ENCODE results near the gene ST6GALNAC5. TPM values are rescaled to one million over a fixed set of nuclear protein-coding genes. Genes with fewer than 3 reads are reported as not detected.

The ST6GALNAC5 gene
- total RNA-seq, 1 donor from 2014 or later: 32.9 TPM

DNA sequence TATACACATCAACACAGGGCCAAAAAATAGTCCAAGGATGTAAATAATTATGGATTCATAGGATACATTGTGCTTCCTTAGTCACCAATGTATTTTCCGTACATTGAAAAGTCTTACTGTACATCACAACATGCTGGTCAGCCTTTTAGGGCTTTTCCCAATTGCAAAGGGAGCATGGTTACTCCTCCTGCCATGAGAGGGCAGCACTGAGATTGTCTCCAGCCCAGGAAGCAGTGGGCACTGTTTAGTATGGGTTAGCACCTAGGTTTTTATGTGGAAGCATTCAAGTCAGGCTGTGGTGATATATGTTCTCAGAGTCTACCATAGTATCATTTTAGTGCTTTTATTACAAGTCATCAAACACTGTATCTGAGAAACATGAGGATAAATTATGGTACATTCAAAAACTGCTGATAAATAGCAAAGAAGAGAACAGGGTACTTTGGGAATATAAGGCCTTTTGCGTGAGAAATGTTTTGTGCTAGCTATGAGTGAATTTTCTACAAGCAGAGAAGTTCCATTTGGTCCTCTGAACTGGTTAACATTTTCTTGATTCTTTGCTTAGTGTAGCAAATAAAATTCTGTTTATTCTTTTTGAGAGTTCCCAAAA, 34.0 kb downstream of the ST6GALNAC5 start:
- Histone ChIP-seq H3K36me3 (no peaks in the 10 kb centered on the region), H3K4me1 (no peaks in the 10 kb centered on the region), H3K27me3 (no peaks in the 10 kb centered on the region), H3K4me3 (no peak overlapping the region), H3K9me3 (no peaks in the 10 kb centered on the region), H3K27ac (no peak overlapping the region)
- TF ChIP-seq, protein P1, sequence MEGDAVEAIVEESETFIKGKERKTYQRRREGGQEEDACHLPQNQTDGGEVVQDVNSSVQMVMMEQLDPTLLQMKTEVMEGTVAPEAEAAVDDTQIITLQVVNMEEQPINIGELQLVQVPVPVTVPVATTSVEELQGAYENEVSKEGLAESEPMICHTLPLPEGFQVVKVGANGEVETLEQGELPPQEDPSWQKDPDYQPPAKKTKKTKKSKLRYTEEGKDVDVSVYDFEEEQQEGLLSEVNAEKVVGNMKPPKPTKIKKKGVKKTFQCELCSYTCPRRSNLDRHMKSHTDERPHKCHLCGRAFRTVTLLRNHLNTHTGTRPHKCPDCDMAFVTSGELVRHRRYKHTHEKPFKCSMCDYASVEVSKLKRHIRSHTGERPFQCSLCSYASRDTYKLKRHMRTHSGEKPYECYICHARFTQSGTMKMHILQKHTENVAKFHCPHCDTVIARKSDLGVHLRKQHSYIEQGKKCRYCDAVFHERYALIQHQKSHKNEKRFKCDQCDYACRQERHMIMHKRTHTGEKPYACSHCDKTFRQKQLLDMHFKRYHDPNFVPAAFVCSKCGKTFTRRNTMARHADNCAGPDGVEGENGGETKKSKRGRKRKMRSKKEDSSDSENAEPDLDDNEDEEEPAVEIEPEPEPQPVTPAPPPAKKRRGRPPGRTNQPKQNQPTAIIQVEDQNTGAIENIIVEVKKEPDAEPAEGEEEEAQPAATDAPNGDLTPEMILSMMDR (IDR thresholded peaks at IDR 0.05): peak in 1 of 3 experiments; percentile 20
- intact Hi-C loops (cut with DNase I): no loop called here
- DNase-seq (ENCODE audit: low spot score in 2 of 2): no peak

DNA sequence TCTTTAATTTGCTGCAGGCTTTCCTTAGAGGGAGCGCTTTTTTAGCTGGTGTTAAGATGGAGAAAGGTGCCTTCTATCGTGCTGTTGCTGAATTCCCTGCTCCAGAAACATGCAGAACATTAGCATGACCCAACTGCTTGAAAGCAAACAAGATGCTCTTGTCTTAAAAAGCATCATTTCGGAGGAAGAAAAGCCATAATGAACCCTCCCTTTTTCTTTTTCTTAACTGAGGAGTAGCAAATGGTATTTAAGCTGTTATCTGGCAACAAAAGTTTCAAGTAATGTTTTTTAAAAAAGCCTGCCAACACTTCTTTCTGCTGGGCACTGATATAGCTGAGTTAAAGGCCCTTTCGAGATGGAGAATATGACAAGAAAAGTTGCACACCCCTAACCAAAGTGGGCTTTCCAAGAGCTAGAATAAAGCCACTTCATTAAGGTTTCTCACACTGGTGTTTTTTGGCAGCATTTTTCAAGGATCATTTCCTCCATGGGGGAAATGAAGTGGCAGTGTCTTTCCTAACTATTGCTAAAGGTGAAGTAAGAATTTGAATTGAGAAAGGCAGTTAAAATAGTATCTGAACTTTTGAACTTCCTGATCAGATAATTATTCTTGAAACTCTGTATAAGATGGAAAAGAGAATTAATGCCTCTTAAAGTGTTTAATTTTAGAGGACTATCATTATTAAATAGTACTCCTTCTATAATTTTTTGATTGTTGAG, 38.8 kb downstream of the ST6GALNAC5 start:
- H3K4me3 ChIP-seq: no peak overlapping the region
- intact Hi-C loops (cut with DNase I): no loop called here
- TF ChIP-seq, protein P1 (IDR thresholded peaks at IDR 0.05): no peak
- no peaks in the 10 kb centered on the region for H3K36me3 ChIP-seq
- H3K27ac ChIP-seq: no peak overlapping the region
- H3K27me3 ChIP-seq: no peaks in the 10 kb centered on the region
- H3K4me1 ChIP-seq: no peaks in the 10 kb centered on the region
- H3K9me3 ChIP-seq: no peaks in the 10 kb centered on the region
- DNase-seq (ENCODE audit: low spot score in 2 of 2): no peak

- no peak for DNase-seq (ENCODE audit: low spot score in 2 of 2)
- no peaks in the 10 kb centered on the region for H3K4me1 ChIP-seq
- no peak overlapping the region for H3K27ac ChIP-seq
- H3K9me3 ChIP-seq: no peaks in the 10 kb centered on the region
- H3K4me3 ChIP-seq: no peak overlapping the region
- intact Hi-C loops (cut with DNase I): no loop called here
- TF ChIP-seq, protein P1 (IDR thresholded peaks at IDR 0.05): no peak
- no peaks in the 10 kb centered on the region for H3K27me3 ChIP-seq
- no peaks in the 10 kb centered on the region for H3K36me3 ChIP-seq
These were observed 42.0 kb downstream of the ST6GALNAC5 start for GRCh38 chr1:76909311-76909710.

GRCh38 chr1:76919085-76919484, 51.8 kb downstream of the ST6GALNAC5 start:
- TF ChIP-seq, protein P1 (IDR thresholded peaks at IDR 0.05): no peak
- Histone ChIP-seq H3K4me1 (no peaks in the 10 kb centered on the region), H3K36me3 (no peaks in the 10 kb centered on the region), H3K4me3 (no peak overlapping the region), H3K27ac (no peak overlapping the region), H3K27me3 (no peaks in the 10 kb centered on the region), H3K9me3 (no peaks in the 10 kb centered on the region)
- no peak for DNase-seq (ENCODE audit: low spot score in 2 of 2)
- intact Hi-C loops (cut with DNase I): no loop called here

DNA sequence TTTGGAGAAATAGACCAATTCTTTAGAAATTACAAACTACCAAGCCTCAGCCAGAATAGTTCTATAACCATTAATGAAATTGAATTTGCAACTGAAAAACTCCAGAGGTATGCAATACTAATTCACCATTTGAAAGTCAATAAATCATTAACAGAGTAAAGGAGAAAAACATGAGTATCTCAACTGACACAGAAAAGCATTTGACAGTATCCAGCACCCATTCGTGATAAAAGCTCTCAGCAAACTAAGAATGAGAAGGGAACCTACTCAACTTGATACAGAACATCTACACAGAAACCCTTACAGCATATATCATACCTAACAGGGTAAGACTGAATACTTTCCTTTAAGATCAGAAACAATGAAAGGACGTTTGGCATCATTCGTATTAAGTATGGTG, 54.3 kb downstream of the ST6GALNAC5 start:
- Histone ChIP-seq H3K27ac (no peak overlapping the region), H3K4me3 (no peak overlapping the region), H3K4me1 (no peaks in the 10 kb centered on the region), H3K27me3 (no peaks in the 10 kb centered on the region), H3K9me3 (no peaks in the 10 kb centered on the region), H3K36me3 (no peaks in the 10 kb centered on the region)
- no peak for DNase-seq (ENCODE audit: low spot score in 2 of 2)
- intact Hi-C loops (cut with DNase I): no loop called here
- TF ChIP-seq, protein P1 (IDR thresholded peaks at IDR 0.05): no peak
